Measurements from ENCODE around the gene LANCL3.

GRCh38 chrX:37678574-37678973, 107.1 kb downstream of the LANCL3 start:
- TF ChIP-seq CTCF (IDR thresholded peaks at IDR 0.05) = no peak
- no peak for TF ChIP-seq POLR2A (IDR thresholded peaks at IDR 0.05)
